ENCODE data around the gene ZG16B. TPM values are rescaled to one million over a fixed set of nuclear protein-coding genes. Genes with fewer than 3 reads are reported as not detected.

ZG16B gene
- total RNA-seq, 1 experiment from 2014 or later: 2.3 TPM

DNA sequence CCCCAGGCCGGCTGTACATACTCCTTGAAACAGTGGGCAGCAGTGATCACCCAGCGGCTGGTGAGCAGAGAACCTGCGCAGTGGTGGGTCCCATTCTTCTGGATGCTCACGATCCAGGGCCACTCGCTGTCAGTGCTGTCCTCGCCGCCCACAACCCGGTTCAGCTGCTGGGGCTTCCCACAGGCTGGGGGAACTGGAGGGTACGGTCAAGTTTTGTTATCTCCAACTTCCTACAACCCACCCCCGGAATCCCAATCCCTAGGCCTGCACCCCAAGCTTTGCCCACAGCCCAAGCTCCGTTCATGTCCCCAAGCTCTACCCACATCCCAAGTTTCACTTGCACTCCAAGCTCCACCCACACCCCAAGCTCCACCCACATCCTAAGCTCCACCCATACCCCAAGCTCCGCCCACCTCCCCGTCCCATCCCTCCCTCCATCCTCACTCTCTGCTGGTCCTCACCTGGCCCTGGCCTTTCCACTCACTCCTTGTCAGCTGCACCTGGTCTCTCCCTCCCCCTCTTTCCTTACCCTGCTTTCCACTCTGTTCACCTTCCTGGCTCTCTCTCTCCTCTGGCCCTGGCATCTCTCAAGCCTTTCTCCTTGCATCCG, 26.1 kb downstream of the ZG16B start:
- ChIA-PET CTCF (interaction anchor here (0.7 to 3.5 kb wide), 3 partner anchors 14 to 26 kb away, joined by 3 to 12 read pairs (median 4); partner anchors contain the start of gene FLYWCH2), RAD21 (ENCODE audit: low non-redundant PET in 1 of 2, low total read pairs in 2 of 2, uncharacterized antibody in 2 of 2, unreplicated experiment in 2 of 2) (no interaction called here), POLR2A (interaction anchor here (1.0 to 1.2 kb wide), 3 partner anchors 12 to 68 kb away, joined by 3 to 4 read pairs (median 3); no protein-coding TSS in a partner anchor)
- Histone ChIP-seq H3K9me3 (ENCODE audit: control insufficient read depth in 1 of 2, insufficient read depth in 1 of 2, low read depth in 1 of 2, low read length in 2 of 2) (peaks cover 2 to 6% of the 10 kb centered on the region in 2 experiments; a peak in 2 of 4 replicates), H3K9ac (ENCODE audit: low read length) (no peak overlapping the region), H3K27ac (ENCODE audit: low read depth, low read length) (peak overlapping the region; percentile 89), H2AFZ (ENCODE audit: low read depth, low read length, poor library complexity, severe bottlenecking) (no peak overlapping the region), H3K27me3 (ENCODE audit: insufficient read depth, low read length) (no peaks in the 10 kb centered on the region), H4K20me1 (ENCODE audit: insufficient read depth) (no peaks in the 10 kb centered on the region), H3K4me3 (replicated peaks in 1 of 2; ENCODE audit: low read depth in 1 of 2, low read length in 2 of 2) (no peak overlapping the region), H3K4me1 (ENCODE audit: control insufficient read depth in 1 of 2, insufficient read depth in 2 of 2, low read length in 2 of 2) (peaks cover 18 to 52% of the 10 kb centered on the region in 2 experiments), H3K9me2 (ENCODE audit: insufficient read depth) (no peaks in the 10 kb centered on the region), H3K79me2 (ENCODE audit: insufficient read depth, low read length) (no peaks in the 10 kb centered on the region; the same call in 1 of the 2 replicates), H3K36me3 (ENCODE audit: control insufficient read depth in 1 of 2, insufficient read depth in 2 of 2, low read length in 2 of 2) (peaks cover 0 to 7% of the 10 kb centered on the region in 2 experiments; a peak in 1 of 4 replicates), H3K4me2 (ENCODE audit: low read length) (peak overlapping the region; percentile 99)
- no TSS peak for BruUV-seq (replicated peaks)
- intact Hi-C loops (cut with micrococcal nuclease): loop anchor here (1.0 kb wide), 1 partner anchor 14 kb away; no protein-coding TSS in a partner anchor
- peak; percentile 24 for ATAC-seq
- no peak for TF ChIP-seq RAD21 (IDR thresholded peaks at IDR 0.05; ENCODE audit: low read depth)
- no peak for TF ChIP-seq ZNF274 (IDR thresholded peaks at IDR 0.05; ENCODE audit: low read depth, low read length)
- TF ChIP-seq FOSL1 (IDR thresholded peaks at IDR 0.05; ENCODE audit: low read depth): no peak
- TF ChIP-seq EZH2phosphoT487 (IDR thresholded peaks at IDR 0.05; ENCODE audit: borderline replicate concordance): no peak
- TF ChIP-seq, protein P1, sequence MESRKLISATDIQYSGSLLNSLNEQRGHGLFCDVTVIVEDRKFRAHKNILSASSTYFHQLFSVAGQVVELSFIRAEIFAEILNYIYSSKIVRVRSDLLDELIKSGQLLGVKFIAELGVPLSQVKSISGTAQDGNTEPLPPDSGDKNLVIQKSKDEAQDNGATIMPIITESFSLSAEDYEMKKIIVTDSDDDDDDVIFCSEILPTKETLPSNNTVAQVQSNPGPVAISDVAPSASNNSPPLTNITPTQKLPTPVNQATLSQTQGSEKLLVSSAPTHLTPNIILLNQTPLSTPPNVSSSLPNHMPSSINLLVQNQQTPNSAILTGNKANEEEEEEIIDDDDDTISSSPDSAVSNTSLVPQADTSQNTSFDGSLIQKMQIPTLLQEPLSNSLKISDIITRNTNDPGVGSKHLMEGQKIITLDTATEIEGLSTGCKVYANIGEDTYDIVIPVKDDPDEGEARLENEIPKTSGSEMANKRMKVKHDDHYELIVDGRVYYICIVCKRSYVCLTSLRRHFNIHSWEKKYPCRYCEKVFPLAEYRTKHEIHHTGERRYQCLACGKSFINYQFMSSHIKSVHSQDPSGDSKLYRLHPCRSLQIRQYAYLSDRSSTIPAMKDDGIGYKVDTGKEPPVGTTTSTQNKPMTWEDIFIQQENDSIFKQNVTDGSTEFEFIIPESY (IDR thresholded peaks at IDR 0.05; ENCODE audit: extremely low read depth, insufficient replicate concordance, low read length): no peak
- no peak for TF ChIP-seq EGR1 (IDR thresholded peaks at IDR 0.05; ENCODE audit: low read depth)
- TF ChIP-seq, protein P2, sequence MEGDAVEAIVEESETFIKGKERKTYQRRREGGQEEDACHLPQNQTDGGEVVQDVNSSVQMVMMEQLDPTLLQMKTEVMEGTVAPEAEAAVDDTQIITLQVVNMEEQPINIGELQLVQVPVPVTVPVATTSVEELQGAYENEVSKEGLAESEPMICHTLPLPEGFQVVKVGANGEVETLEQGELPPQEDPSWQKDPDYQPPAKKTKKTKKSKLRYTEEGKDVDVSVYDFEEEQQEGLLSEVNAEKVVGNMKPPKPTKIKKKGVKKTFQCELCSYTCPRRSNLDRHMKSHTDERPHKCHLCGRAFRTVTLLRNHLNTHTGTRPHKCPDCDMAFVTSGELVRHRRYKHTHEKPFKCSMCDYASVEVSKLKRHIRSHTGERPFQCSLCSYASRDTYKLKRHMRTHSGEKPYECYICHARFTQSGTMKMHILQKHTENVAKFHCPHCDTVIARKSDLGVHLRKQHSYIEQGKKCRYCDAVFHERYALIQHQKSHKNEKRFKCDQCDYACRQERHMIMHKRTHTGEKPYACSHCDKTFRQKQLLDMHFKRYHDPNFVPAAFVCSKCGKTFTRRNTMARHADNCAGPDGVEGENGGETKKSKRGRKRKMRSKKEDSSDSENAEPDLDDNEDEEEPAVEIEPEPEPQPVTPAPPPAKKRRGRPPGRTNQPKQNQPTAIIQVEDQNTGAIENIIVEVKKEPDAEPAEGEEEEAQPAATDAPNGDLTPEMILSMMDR (IDR thresholded peaks at IDR 0.05 in 2 of 3, conservative IDR thresholded peaks at IDR 0.05 in 1 of 3; ENCODE audit: borderline replicate concordance in 1 of 3, insufficient read depth in 1 of 3, low read depth in 2 of 3, low read length in 2 of 3): no peak
- TF ChIP-seq ELF1 (IDR thresholded peaks at IDR 0.05; ENCODE audit: borderline replicate concordance, low read depth): no peak
- no peak for TF ChIP-seq SP1 (IDR thresholded peaks at IDR 0.05; ENCODE audit: low read depth)
- TF ChIP-seq ZFX (IDR thresholded peaks at IDR 0.05): no peak
- no peak for TF ChIP-seq TCF7L2 (IDR thresholded peaks at IDR 0.05; ENCODE audit: borderline replicate concordance, extremely low read depth, insufficient read depth, insufficient read length)
- no peak for TF ChIP-seq CEBPB (IDR thresholded peaks at IDR 0.05; ENCODE audit: low read depth)
- TF ChIP-seq SIN3A (IDR thresholded peaks at IDR 0.05; ENCODE audit: low read depth): no peak
- no peak for TF ChIP-seq EZH2 (IDR thresholded peaks at IDR 0.05)
- TF ChIP-seq SRF (IDR thresholded peaks at IDR 0.05; ENCODE audit: low read depth): no peak
- TF ChIP-seq, protein P3, sequence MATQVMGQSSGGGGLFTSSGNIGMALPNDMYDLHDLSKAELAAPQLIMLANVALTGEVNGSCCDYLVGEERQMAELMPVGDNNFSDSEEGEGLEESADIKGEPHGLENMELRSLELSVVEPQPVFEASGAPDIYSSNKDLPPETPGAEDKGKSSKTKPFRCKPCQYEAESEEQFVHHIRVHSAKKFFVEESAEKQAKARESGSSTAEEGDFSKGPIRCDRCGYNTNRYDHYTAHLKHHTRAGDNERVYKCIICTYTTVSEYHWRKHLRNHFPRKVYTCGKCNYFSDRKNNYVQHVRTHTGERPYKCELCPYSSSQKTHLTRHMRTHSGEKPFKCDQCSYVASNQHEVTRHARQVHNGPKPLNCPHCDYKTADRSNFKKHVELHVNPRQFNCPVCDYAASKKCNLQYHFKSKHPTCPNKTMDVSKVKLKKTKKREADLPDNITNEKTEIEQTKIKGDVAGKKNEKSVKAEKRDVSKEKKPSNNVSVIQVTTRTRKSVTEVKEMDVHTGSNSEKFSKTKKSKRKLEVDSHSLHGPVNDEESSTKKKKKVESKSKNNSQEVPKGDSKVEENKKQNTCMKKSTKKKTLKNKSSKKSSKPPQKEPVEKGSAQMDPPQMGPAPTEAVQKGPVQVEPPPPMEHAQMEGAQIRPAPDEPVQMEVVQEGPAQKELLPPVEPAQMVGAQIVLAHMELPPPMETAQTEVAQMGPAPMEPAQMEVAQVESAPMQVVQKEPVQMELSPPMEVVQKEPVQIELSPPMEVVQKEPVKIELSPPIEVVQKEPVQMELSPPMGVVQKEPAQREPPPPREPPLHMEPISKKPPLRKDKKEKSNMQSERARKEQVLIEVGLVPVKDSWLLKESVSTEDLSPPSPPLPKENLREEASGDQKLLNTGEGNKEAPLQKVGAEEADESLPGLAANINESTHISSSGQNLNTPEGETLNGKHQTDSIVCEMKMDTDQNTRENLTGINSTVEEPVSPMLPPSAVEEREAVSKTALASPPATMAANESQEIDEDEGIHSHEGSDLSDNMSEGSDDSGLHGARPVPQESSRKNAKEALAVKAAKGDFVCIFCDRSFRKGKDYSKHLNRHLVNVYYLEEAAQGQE (IDR thresholded peaks at IDR 0.05; ENCODE audit: low read depth): no peak
- TF ChIP-seq JUND (IDR thresholded peaks at IDR 0.05): no peak
- DNase-seq (ENCODE audit: low read depth, low spot score): no peak
